ENCODE data around the gene KIFC1.

The KIFC1 gene

GRCh38 chr6:33417128-33417902 lies 25.7 kb downstream of the KIFC1 start:
- DNase-seq (ENCODE audit: insufficient read length) (no peak), FAIRE-seq (peak; percentile 9)
- TF ChIP-seq POLR2AphosphoS5 (IDR thresholded peaks at IDR 0.05; ENCODE audit: low read depth, low read length) (no peak), POLR2A (IDR thresholded peaks at IDR 0.05; ENCODE audit: low read depth, low read length) (no peak), TAF1 (IDR thresholded peaks at IDR 0.05; ENCODE audit: borderline replicate concordance, low read depth, low read length) (no peak)

- FAIRE-seq (peak; percentile 100), DNase-seq (ENCODE audit: insufficient read length) (peak; percentile 95)
- TF ChIP-seq TAF1 (IDR thresholded peaks at IDR 0.05; ENCODE audit: borderline replicate concordance, low read depth, low read length), result no peak
- peak; percentile 55; the same call in 1 of the 2 replicates for TF ChIP-seq POLR2AphosphoS5 (IDR thresholded peaks at IDR 0.05; ENCODE audit: low read depth, low read length)
- peak; percentile 52; the same call in 1 of the 2 replicates for TF ChIP-seq POLR2A (IDR thresholded peaks at IDR 0.05; ENCODE audit: low read depth, low read length)
Observed at GRCh38 chr6:33417903-33418689, 26.5 kb downstream of the KIFC1 start, which contains the start of gene CUTA. Gene CUTA (minus strand): TSS chr6:33418107. CDS start chr6:33418000, 107 bp downstream.

DNA sequence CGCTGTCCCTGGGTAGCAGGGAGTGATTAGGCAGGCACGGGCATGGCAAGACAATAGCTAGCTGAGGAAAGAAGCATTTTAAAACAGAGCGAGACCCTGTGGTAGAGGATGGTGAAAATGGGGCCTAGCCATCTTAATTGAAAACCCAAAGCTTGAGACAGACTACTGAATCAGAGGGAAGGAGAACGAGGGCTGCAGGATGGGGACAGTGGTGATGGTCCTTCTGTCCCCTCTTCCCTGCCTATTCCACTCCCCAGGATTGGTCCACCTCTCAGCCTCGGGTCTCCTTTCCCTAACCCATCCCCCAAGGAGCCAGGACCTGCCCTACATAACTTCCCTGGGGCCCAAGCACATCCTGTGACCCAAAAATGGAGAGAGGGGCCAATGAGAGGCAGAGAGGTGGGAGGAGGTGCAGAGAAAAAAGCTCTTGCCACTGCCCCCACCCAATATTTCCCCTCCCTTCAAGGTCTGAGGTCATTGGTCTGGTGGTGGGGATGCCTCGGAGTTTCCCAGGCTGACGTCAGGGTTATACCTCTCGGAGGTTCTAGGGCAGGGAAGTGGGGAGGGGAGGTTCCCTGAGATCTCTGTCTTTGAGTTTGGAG lies 27.2 kb downstream of the KIFC1 start:
- DNase-seq (ENCODE audit: insufficient read length) (no peak), FAIRE-seq (no peak)
- TF ChIP-seq POLR2AphosphoS5 (IDR thresholded peaks at IDR 0.05; ENCODE audit: low read depth, low read length), result no peak; the same call in 1 of the 2 replicates
- TF ChIP-seq TAF1 (IDR thresholded peaks at IDR 0.05; ENCODE audit: borderline replicate concordance, low read depth, low read length), result no peak
- TF ChIP-seq POLR2A (IDR thresholded peaks at IDR 0.05; ENCODE audit: low read depth, low read length), result no peak

DNA sequence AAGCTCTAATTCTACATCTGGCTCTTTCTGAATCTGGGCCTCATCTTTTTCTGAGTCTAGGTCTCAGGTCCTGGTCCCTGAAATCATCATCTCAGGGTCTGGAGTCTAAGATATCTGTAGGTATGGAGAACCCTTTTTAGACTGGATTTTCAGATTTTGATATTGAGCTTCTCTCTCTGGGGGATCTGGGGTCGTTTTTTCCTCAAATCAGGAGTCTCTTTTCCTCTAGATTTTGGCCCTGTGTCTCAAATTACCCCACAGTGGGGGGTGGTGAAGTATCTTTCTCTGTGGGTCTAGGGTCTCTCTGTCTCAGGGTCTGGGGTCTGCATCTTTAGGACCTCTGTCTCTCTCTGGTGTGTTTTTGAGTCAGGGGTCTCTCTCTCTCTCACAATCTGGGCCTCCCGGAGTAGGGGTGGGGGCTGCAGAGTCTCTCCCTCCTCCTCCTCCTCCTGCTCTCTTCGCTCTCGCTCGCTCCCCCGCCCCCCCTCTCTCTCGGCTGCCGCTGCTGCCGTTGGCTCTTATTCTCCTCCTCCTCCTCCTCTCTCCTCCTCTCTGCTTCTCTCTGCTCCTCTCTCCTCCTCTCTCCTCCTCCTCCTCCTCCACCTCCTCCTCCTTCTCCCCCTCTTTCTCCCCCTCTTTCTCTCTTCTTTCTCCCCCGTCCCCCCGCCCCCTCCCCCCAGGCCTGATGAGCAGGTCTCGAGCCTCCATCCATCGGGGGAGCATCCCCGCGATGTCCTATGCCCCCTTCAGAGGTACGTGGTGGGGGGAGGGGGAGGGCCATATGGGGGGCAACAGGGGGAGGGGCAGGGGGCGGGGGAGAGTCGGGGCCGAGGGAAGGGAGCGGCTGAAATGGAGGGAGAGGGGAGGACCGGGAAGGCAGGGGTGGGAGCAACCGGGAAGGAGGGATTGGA lies 28.2 kb downstream of the KIFC1 start, which contains the start of gene SYNGAP1:
Gene SYNGAP1 (plus strand): TSS at position 486 of the 911 bp plus-strand sequence. CDS start 200 bp downstream, at position 686.
- no peak for DNase-seq (ENCODE audit: insufficient read length)
- FAIRE-seq, result no peak
- TF ChIP-seq POLR2AphosphoS5 (IDR thresholded peaks at IDR 0.05; ENCODE audit: low read depth, low read length) (no peak), POLR2A (IDR thresholded peaks at IDR 0.05; ENCODE audit: low read depth, low read length) (no peak), TAF1 (IDR thresholded peaks at IDR 0.05; ENCODE audit: borderline replicate concordance, low read depth, low read length) (no peak)

GRCh38 chr6:33420491-33421343 lies 29.1 kb downstream of the KIFC1 start:
- TF ChIP-seq POLR2A (IDR thresholded peaks at IDR 0.05; ENCODE audit: low read depth, low read length) (no peak), POLR2AphosphoS5 (IDR thresholded peaks at IDR 0.05; ENCODE audit: low read depth, low read length) (no peak), TAF1 (IDR thresholded peaks at IDR 0.05; ENCODE audit: borderline replicate concordance, low read depth, low read length) (no peak)
- FAIRE-seq (no peak), DNase-seq (ENCODE audit: insufficient read length) (no peak)

- no peak for TF ChIP-seq POLR2A (IDR thresholded peaks at IDR 0.05; ENCODE audit: low read depth, low read length)
- no peak for TF ChIP-seq POLR2AphosphoS5 (IDR thresholded peaks at IDR 0.05; ENCODE audit: low read depth, low read length)
- TF ChIP-seq TAF1 (IDR thresholded peaks at IDR 0.05; ENCODE audit: borderline replicate concordance, low read depth, low read length), result no peak
- FAIRE-seq, result no peak
- DNase-seq (ENCODE audit: insufficient read length), result no peak
Observed at GRCh38 chr6:33421344-33421643, 29.7 kb downstream of the KIFC1 start.

DNA sequence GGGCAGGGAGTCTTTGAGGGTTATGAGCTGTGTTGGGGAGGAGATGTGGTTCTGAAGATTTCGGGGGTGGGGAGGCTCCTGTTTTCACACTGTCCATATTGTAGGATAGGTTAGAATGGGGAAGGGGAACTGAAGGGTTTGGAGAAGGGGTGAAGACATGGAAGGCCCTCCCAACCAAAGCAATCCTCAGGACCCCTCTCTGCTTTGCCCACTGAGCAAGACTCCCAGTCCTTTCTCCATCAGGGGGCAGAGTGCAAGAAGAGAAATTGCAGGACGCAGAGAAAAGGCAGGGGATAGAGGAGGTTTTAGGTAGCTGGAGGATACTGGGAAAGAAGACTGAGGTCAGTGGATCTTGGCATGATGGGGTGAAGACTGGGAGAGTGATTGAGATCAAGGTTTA lies 32.2 kb downstream of the KIFC1 start:
- no peak for FAIRE-seq
- no peak for TF ChIP-seq POLR2AphosphoS5 (IDR thresholded peaks at IDR 0.05; ENCODE audit: low read depth, low read length)
- DNase-seq (ENCODE audit: insufficient read length), result no peak

DNA sequence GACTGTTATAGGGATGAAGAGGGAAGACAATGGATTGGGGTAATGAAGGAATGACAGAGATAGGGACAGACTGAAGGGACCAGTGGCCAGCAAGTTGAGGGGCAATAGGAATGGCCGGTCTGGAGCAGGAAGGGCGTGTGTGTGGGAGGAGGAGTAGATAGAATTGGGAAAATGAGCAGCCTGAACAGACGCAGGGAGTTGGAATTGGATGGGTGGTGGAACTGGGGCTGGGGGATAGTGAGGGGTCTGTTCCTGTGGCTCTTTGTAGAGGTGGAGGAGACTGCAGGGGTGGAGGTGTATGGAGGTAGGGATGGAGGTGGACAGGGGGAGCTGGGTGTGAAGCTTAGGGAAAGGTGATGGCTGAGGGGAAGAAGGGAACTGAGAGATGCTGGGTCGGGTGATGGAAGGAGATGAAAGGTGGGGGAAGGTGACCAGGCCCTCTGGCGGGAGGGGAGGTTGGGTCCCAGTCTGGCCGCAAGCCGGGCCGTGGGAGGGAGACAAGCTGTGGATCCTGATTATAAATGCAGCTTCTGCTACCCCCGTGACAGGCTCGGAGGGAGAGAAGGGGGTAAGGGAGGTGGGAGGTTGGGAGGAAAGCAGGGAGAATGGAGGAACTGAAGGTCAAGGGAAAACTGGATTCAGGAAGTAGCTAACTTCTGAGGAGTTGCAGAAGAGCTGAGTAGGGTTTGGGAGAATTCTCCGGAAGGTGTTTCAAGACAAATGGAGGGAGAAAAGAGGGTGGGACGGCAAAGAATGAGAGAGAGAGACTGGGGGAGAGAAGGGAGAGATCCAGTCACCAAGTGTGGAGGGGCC lies 33.4 kb downstream of the KIFC1 start:
- FAIRE-seq (peak; percentile 5), DNase-seq (ENCODE audit: insufficient read length) (no peak)
- TF ChIP-seq POLR2AphosphoS5 (IDR thresholded peaks at IDR 0.05; ENCODE audit: low read depth, low read length) (no peak), TAF1 (IDR thresholded peaks at IDR 0.05; ENCODE audit: borderline replicate concordance, low read depth, low read length) (no peak), POLR2A (IDR thresholded peaks at IDR 0.05; ENCODE audit: low read depth, low read length) (no peak)
